Mammary epithelial cell (primary cell): Measurements from ENCODE around the gene TTC12.

Experiments
- EZH2 ChIP-seq: IDR thresholded peaks from 2 replicates; pipeline ENCODE4 v1.6.1; 2012; ENCODE audit warnings: low read length, inconsistent platforms, borderline replicate concordance
- TF ChIP-seq, protein P1 (sequence below), 2 donors: IDR thresholded peaks in 1 of 2; conservative IDR thresholded peaks in 1 of 2; 2 replicates each; pipeline ENCODE4 v1.5.1; 2011 to 2012; ENCODE audit warnings: inconsistent platforms in 2 of 2, low read length in 2 of 2, mild to moderate bottlenecking in 2 of 2, control low read depth in 1 of 2, low read depth in 1 of 2; ENCODE audit not compliant: insufficient read depth in 1 of 2; ENCODE audit errors: extremely low read depth in 1 of 2

DNA sequence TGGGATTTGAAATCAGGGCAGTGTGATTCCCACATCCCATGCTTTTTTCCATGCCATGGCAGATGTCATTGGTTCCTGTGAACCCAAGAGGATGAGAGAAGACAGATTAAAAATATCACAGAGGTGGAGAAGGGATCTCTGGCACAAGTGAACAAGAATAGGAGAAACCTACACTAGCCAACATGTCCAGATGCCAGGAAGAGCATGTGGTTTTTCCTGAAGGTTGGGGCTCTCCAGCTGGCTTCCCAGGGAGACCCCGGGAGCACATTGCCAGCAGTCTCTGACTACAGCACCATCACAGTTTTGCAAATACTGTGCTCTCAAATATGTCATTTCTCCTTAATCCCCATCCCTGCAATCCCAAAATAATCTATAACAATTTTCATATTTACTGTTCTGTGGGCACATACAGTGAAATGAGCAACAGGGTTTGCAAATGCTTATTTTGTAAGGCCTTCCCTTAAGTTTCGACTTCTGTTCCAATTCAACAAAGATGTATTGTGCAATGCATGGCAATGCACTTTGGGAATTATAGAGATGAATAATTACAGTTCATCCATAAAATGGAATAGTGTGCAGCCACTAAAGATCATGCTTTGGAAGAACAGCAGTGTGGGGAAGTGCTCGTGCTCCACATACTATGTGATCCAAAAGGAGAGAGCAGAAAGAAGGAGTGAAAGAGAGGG is 78.0 kb downstream of the TTC12 start:
- TF ChIP-seq, protein P1, sequence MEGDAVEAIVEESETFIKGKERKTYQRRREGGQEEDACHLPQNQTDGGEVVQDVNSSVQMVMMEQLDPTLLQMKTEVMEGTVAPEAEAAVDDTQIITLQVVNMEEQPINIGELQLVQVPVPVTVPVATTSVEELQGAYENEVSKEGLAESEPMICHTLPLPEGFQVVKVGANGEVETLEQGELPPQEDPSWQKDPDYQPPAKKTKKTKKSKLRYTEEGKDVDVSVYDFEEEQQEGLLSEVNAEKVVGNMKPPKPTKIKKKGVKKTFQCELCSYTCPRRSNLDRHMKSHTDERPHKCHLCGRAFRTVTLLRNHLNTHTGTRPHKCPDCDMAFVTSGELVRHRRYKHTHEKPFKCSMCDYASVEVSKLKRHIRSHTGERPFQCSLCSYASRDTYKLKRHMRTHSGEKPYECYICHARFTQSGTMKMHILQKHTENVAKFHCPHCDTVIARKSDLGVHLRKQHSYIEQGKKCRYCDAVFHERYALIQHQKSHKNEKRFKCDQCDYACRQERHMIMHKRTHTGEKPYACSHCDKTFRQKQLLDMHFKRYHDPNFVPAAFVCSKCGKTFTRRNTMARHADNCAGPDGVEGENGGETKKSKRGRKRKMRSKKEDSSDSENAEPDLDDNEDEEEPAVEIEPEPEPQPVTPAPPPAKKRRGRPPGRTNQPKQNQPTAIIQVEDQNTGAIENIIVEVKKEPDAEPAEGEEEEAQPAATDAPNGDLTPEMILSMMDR (conservative IDR thresholded peaks at IDR 0.05 in 1 of 2, IDR thresholded peaks at IDR 0.05 in 1 of 2; ENCODE audit: extremely low read depth in 1 of 2, insufficient read depth in 1 of 2, low read depth in 1 of 2, low read length in 2 of 2) = no peak
- no peak for TF ChIP-seq EZH2
